ENCODE results near the gene PCAT7.

Gene PCAT7

DNA sequence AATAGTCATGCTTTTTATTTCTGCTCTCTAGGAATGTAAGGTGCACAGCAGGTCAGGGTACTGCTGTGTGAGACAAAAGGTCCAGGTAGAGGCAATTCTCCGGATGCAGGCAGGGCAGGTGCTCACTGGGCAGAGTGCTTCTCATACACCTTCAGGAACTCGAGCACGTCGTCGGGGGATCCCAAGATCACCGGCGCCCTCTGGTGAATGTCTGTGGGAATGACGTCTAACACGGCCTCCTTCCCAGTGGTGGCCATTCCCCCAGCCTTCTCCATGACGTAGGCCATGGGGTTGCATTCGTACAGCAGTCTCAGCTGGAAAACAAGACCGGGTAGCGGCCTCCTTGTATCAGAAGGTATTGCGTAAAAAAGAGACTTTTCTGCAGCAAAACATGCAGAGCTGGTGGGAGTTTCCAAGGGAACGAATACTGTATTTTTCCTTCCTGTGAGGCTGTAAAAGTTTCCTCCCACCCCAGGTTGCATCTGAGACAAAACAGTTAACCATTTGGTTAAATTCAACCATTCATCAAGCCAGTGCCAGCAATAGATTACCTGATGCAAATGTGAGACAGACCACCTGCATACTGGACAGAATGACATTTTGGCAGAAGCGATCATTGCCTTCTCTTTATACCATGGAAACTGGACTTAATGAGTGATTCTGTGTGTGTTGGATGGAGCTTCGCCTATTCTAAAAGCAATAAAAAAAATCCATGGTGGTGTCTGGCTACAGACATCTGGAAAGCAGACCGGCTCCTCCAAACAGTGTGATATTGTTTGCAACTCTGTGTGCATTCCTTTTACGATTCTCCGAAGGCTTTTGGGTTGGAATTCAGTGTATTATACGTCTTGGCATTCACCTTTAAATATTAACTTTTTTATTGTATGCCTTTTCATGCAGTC, 48.6 kb downstream of the PCAT7 start:
- peak; percentile 25 to 40 (median 39) for DNase-seq (ENCODE audit: low read depth in 3 of 3)

- DNase-seq (ENCODE audit: low read depth in 3 of 3) = no peak
These were observed 52.0 kb downstream of the PCAT7 start for GRCh38 chr9:94606646-94607422.

DNA sequence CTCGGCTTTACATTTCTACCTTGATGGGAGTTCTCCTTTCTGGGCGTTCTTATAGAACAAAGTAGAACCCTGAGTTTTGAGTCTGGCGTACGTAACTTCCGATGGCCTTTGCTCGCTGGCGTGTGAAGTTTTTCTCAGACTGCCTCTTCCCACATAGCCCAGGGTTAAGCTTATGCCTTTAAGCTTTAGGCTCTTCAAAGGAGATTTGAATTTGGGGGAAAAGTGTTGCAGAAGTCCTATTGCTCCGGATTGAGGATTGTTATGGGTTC, 52.5 kb downstream of the PCAT7 start:
- DNase-seq (ENCODE audit: low read depth in 3 of 3) = no peak

DNA sequence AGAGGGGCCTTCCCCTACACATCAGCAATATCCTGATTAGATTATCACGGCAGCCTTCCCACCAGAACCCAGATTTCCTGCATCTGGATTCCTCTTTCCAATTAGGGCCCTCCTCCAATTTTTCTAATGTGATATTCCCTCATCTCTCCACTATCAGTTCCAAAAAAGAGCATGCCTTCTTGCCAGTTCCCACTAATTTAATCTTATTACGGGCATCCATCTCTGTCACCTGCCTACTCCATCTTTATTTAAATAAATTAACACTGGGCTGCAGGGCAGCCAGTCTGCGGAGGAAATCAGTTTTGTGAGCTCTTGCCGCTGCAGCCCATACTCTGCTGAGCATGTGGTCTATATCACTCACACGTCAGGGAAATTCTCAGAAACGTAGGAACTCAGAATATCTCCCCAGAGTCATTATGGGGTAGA, 55.3 kb downstream of the PCAT7 start:
- no peak for DNase-seq (ENCODE audit: low read depth in 3 of 3)

- no peak for DNase-seq (ENCODE audit: low read depth in 3 of 3)
These were observed 56.8 kb downstream of the PCAT7 start for GRCh38 chr9:94611638-94612068.

GRCh38 chr9:94612071-94612470, 57.2 kb downstream of the PCAT7 start:
- DNase-seq (ENCODE audit: low read depth in 3 of 3) = no peak

DNA sequence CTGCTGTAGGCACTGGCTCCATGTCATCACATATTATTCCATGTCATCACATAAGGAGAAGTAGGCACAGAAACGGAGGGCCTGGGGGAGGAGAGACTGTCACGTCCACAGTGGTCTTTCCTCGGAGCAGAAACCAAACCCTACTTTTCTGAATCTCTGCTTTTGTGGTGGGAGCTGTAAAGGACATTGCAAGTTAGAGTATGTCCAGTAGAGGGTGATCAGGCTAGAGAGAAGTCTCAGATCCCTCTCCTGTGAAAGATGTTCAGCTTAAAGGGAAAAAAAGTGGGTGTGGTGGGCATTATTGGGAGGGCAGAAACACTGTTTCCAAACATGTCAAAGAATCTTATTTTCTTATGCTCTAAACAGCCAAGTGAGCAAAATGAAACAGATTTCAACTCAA, 58.1 kb downstream of the PCAT7 start:
- no peak for DNase-seq (ENCODE audit: low read depth in 3 of 3)

- no peak for DNase-seq (ENCODE audit: low read depth in 3 of 3)
These were observed 64.1 kb downstream of the PCAT7 start for GRCh38 chr9:94619026-94619425.

All from stimulated activated CD4-positive, alpha-beta T cell treated with anti-CD3 and anti-CD28 coated beads, TNF-alpha, amount 100 ng/mL, for 4 hours (primary cell).